Neural cell (in vitro differentiated cells): ENCODE data around the gene CAMSAP2. TPM values are rescaled to one million over a fixed set of nuclear protein-coding genes. Genes with fewer than 3 reads are reported as not detected.

Experiments
- H2AFZ ChIP-seq: fragments of 200-600, 300-800 bp; sonication (generic), shearing (Covaris generic); 2 replicates; pipeline ENCODE4 v1.6.0; 2014; ENCODE audit warnings: low read depth, mild to moderate bottlenecking, antibody characterized with exemption, low read length, moderate library complexity
- H3F3A ChIP-seq: fragments of 200-600 bp; shearing (Covaris generic); 2 replicates; pipeline ENCODE4 v1.6.1; 2016; ENCODE audit warnings: mild to moderate bottlenecking, moderate library complexity, mixed read lengths, antibody characterized with exemption, low read length; ENCODE audit not compliant: insufficient read depth, poor library complexity, severe bottlenecking
- H3K27ac ChIP-seq: fragments of 200-600, 300-800 bp; sonication (generic), shearing (Covaris generic); 2 replicates; pipeline ENCODE4 v1.5.1; 2014; ENCODE audit warnings: mild to moderate bottlenecking, low read length, moderate library complexity
- H3K27me3 ChIP-seq: fragments of 300-800, 200-600 bp; sonication (generic), shearing (Covaris generic); 2 replicates; pipeline ENCODE4 v1.6.0; 2014; ENCODE audit warnings: mild to moderate bottlenecking, low read depth, low read length, moderate library complexity; ENCODE audit not compliant: insufficient read depth
- H3K36me3 ChIP-seq: fragments of 300-800, 200-600 bp; sonication (generic), shearing (Covaris generic); 2 replicates; pipeline ENCODE4 v1.5.1; 2014; ENCODE audit warnings: mild to moderate bottlenecking, antibody characterized with exemption, low read length, moderate library complexity; ENCODE audit not compliant: insufficient read depth
- H3K4me2 ChIP-seq: fragments of 300-800, 200-600 bp; sonication (generic), shearing (Covaris generic); 2 replicates; pipeline ENCODE4 v1.6.0; 2014; ENCODE audit warnings: mild to moderate bottlenecking, low read length
- H3K4me3 ChIP-seq: fragments of 300-800, 200-600 bp; sonication (generic), shearing (Covaris generic); 2 replicates; pipeline ENCODE4 v1.5.1; 2014; ENCODE audit warnings: mild to moderate bottlenecking, low read length, moderate library complexity
- H3K79me2 ChIP-seq: fragments of 200-600 bp; shearing (Covaris generic); replicated peaks from 2 replicates; pipeline ENCODE4 v1.6.0; 2014; ENCODE audit warnings: mild to moderate bottlenecking, low read length, moderate library complexity; ENCODE audit not compliant: insufficient read depth
- H3K9ac ChIP-seq: fragments of 300-800, 200-600 bp; sonication (generic), shearing (Covaris generic); 2 replicates; pipeline ENCODE4 v1.6.1; 2016; ENCODE audit warnings: mild to moderate bottlenecking, low read length, mixed read lengths
- H3K9me2 ChIP-seq: fragments of 200-600 bp; shearing (Covaris generic); 2 replicates; pipeline ENCODE4 v1.6.1; 2016; ENCODE audit warnings: mild to moderate bottlenecking, low read length, mixed read lengths; ENCODE audit not compliant: insufficient read depth
- H3K9me3 ChIP-seq: fragments of 200-600, 300-800 bp; sonication (generic), shearing (Covaris generic); 2 replicates; pipeline ENCODE4 v1.6.1; 2016; ENCODE audit warnings: mild to moderate bottlenecking, mixed run types, low read length, moderate library complexity, mixed read lengths
- H4K20me1 ChIP-seq: fragments of 200-600 bp; shearing (Covaris generic); 2 replicates; pipeline ENCODE4 v1.6.1; 2016; ENCODE audit warnings: mild to moderate bottlenecking, mixed run types; ENCODE audit not compliant: insufficient read depth
- EP300 ChIP-seq: fragments of 450-650 bp; conservative IDR thresholded peaks from 2 replicates; pipeline ENCODE4 v1.6.1; 2014; ENCODE audit warnings: antibody characterized with exemption, mild to moderate bottlenecking, moderate library complexity; ENCODE audit not compliant: poor library complexity, severe bottlenecking
- EZH2 ChIP-seq: fragments of 200-600, 300-800 bp; shearing (Covaris generic), sonication (generic); IDR thresholded peaks from 2 replicates; pipeline ENCODE4 v1.6.1; 2014; ENCODE audit warnings: antibody characterized with exemption, low read length, borderline replicate concordance, mild to moderate bottlenecking; ENCODE audit not compliant: insufficient read depth, poor library complexity, severe bottlenecking
- MXI1 ChIP-seq: fragments of 450-650 bp; conservative IDR thresholded peaks from 2 replicates; pipeline ENCODE4 v1.6.1; 2014; ENCODE audit warnings: antibody characterized with exemption, mild to moderate bottlenecking; ENCODE audit not compliant: poor library complexity, severe bottlenecking
- POLR2AphosphoS5 ChIP-seq: IDR thresholded peaks from 2 replicates; pipeline ENCODE4 v1.6.1; 2012
- RAD21 ChIP-seq: fragments of 450-650 bp; conservative IDR thresholded peaks from 2 replicates; pipeline ENCODE4 v1.6.1; 2014; ENCODE audit warnings: antibody characterized with exemption, mild to moderate bottlenecking, moderate library complexity
- SMC3 ChIP-seq: fragments of 450-650 bp; conservative IDR thresholded peaks from 2 replicates; pipeline ENCODE4 v1.6.1; 2014; ENCODE audit warnings: antibody characterized with exemption, mild to moderate bottlenecking, moderate library complexity; ENCODE audit not compliant: poor library complexity
- TAF1 ChIP-seq: IDR thresholded peaks from 2 replicates; pipeline ENCODE4 v1.6.1; 2012; ENCODE audit warnings: low read depth
- polyA plus RNA-seq: library from polyadenylated mRNA; depleted of rRNA; stranded (reverse); fragments of >200 nt; gene quantifications from 2 replicates; pipeline ENCODE4 v1.2.3, GENCODE V29; 2014
- TF ChIP-seq, protein P1 (sequence below): fragments of 450-650 bp; IDR thresholded peaks from 2 replicates; pipeline ENCODE4 v1.5.1; 2014; ENCODE audit warnings: antibody characterized with exemption, mild to moderate bottlenecking, moderate library complexity; ENCODE audit not compliant: poor library complexity, severe bottlenecking
- TF ChIP-seq, protein P2 (sequence below): IDR thresholded peaks from 2 replicates; pipeline ENCODE4 v1.6.1; 2012; ENCODE audit warnings: borderline replicate concordance

The CAMSAP2 gene
- polyA plus RNA-seq, 1 donor from 2014 or later, result 52.7 TPM

DNA sequence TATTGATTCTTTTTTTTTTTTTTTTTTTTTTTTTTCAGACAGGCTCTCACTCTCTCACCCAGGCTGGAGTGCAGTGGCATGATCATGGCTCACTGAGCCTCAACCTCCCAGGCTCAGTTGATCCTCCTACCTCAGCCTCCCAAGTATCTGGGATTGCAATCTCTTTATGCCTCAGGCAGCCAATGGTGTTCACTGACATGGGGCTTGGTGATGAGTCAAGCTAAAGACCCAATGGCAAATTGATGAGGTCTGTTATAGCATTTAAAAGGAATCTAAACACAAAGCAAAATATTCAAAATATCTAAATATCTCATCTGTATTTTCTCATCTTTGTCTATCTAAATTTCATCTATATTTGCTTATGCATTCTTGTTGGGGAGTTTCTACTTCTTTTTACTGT lies 30.5 kb upstream of the CAMSAP2 start:
- Histone ChIP-seq H3K9me3 (no peaks in the 10 kb centered on the region), H3F3A (no peaks in the 10 kb centered on the region), H3K4me2 (no peak overlapping the region), H3K9me2 (no peaks in the 10 kb centered on the region), H3K27me3 (no peaks in the 10 kb centered on the region), H3K79me2 (no peaks in the 10 kb centered on the region), H3K36me3 (no peaks in the 10 kb centered on the region), H4K20me1 (no peaks in the 10 kb centered on the region), H2AFZ (no peak overlapping the region), H3K4me3 (no peak overlapping the region), H3K27ac (no peak overlapping the region), H3K9ac (no peak overlapping the region)
- TF ChIP-seq POLR2AphosphoS5 (no peak), MXI1 (no peak), RAD21 (no peak), EP300 (no peak), SMC3 (no peak), TAF1 (no peak), EZH2 (no peak)
- TF ChIP-seq, protein P1, sequence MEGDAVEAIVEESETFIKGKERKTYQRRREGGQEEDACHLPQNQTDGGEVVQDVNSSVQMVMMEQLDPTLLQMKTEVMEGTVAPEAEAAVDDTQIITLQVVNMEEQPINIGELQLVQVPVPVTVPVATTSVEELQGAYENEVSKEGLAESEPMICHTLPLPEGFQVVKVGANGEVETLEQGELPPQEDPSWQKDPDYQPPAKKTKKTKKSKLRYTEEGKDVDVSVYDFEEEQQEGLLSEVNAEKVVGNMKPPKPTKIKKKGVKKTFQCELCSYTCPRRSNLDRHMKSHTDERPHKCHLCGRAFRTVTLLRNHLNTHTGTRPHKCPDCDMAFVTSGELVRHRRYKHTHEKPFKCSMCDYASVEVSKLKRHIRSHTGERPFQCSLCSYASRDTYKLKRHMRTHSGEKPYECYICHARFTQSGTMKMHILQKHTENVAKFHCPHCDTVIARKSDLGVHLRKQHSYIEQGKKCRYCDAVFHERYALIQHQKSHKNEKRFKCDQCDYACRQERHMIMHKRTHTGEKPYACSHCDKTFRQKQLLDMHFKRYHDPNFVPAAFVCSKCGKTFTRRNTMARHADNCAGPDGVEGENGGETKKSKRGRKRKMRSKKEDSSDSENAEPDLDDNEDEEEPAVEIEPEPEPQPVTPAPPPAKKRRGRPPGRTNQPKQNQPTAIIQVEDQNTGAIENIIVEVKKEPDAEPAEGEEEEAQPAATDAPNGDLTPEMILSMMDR, result no peak
- TF ChIP-seq, protein P2, sequence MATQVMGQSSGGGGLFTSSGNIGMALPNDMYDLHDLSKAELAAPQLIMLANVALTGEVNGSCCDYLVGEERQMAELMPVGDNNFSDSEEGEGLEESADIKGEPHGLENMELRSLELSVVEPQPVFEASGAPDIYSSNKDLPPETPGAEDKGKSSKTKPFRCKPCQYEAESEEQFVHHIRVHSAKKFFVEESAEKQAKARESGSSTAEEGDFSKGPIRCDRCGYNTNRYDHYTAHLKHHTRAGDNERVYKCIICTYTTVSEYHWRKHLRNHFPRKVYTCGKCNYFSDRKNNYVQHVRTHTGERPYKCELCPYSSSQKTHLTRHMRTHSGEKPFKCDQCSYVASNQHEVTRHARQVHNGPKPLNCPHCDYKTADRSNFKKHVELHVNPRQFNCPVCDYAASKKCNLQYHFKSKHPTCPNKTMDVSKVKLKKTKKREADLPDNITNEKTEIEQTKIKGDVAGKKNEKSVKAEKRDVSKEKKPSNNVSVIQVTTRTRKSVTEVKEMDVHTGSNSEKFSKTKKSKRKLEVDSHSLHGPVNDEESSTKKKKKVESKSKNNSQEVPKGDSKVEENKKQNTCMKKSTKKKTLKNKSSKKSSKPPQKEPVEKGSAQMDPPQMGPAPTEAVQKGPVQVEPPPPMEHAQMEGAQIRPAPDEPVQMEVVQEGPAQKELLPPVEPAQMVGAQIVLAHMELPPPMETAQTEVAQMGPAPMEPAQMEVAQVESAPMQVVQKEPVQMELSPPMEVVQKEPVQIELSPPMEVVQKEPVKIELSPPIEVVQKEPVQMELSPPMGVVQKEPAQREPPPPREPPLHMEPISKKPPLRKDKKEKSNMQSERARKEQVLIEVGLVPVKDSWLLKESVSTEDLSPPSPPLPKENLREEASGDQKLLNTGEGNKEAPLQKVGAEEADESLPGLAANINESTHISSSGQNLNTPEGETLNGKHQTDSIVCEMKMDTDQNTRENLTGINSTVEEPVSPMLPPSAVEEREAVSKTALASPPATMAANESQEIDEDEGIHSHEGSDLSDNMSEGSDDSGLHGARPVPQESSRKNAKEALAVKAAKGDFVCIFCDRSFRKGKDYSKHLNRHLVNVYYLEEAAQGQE, result no peak

DNA sequence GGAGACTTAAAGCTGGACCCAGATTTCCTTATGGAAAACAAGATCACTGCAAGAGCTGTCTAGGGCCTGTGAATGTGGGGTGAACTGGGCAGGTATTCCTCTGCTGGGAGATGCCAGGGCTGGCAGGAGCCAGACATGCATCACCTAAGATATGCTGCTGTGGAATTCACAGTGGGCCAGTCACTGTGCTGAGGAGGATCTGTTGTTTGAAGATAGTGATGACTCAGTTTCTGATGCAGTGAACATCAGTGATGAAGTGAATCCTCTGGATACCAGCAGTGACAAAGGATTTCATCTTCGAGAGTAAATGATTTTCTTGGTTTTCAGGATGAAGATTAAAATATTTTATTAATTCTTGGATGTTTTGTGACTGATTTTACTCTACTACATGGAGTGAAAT lies 29.9 kb upstream of the CAMSAP2 start:
- no peak overlapping the region for H2AFZ ChIP-seq
- no peaks in the 10 kb centered on the region for H3K79me2 ChIP-seq
- no peaks in the 10 kb centered on the region for H3K36me3 ChIP-seq
- H4K20me1 ChIP-seq, result no peaks in the 10 kb centered on the region
- no peak overlapping the region for H3K4me2 ChIP-seq
- H3K4me3 ChIP-seq, result no peak overlapping the region
- TF ChIP-seq MXI1 (no peak), TAF1 (no peak), EZH2 (no peak), RAD21 (no peak), SMC3 (no peak), EP300 (no peak), POLR2AphosphoS5 (no peak)
- TF ChIP-seq, protein P2, result no peak
- TF ChIP-seq, protein P1, result no peak
- H3K27me3 ChIP-seq, result no peaks in the 10 kb centered on the region
- no peak overlapping the region for H3K27ac ChIP-seq
- no peaks in the 10 kb centered on the region for H3K9me3 ChIP-seq
- H3F3A ChIP-seq, result no peaks in the 10 kb centered on the region
- no peaks in the 10 kb centered on the region for H3K9me2 ChIP-seq
- H3K9ac ChIP-seq, result no peak overlapping the region
